Mesothelial cell of epicardium (in vitro differentiated cells): ENCODE results near the gene ZNF292. TPM values are rescaled to one million over a fixed set of nuclear protein-coding genes. Genes with fewer than 3 reads are reported as not detected.

Source experiments
- DNase-seq, 2 experiments: peaks; one replicate each; pipeline ENCODE4 v3.0.0; 2021; ENCODE audit warnings: low spot score in 2 of 2; ENCODE audit not compliant: unreplicated experiment in 2 of 2
- H3K27ac Mint-ChIP-seq: 2 replicates; pipeline ENCODE4 v1.8.0; 2021; ENCODE audit warnings: mixed read lengths
- H3K27me3 Mint-ChIP-seq: 2 replicates; pipeline ENCODE4 v1.8.0; 2021; ENCODE audit warnings: low read depth, mixed read lengths
- H3K36me3 Mint-ChIP-seq: 2 replicates; pipeline ENCODE4 v1.8.0; 2021; ENCODE audit warnings: mixed read lengths
- H3K4me1 Mint-ChIP-seq: 2 replicates; pipeline ENCODE4 v1.8.0; 2021; ENCODE audit warnings: mixed read lengths
- H3K4me3 Mint-ChIP-seq: 2 replicates; pipeline ENCODE4 v1.8.0; 2021; ENCODE audit warnings: mild to moderate bottlenecking, moderate library complexity, mixed read lengths
- H3K9me3 Mint-ChIP-seq: 2 replicates; pipeline ENCODE4 v1.8.0; 2021; ENCODE audit warnings: mixed read lengths
- total RNA-seq: library from RNA; stranded (reverse); gene quantifications from 3 replicates; pipeline ENCODE4 v1.2.1, GENCODE V29; 2021
- TF ChIP-seq, protein P1 (sequence below): fragments of 200-600 bp; sonication (generic); IDR thresholded peaks from one replicate; pipeline ENCODE4 v1.5.0; 2021; ENCODE audit warnings: antibody characterized with exemption; ENCODE audit not compliant: unreplicated experiment

The ZNF292 gene
- total RNA-seq, 1 donor from 2014 or later: 108 TPM

DNA sequence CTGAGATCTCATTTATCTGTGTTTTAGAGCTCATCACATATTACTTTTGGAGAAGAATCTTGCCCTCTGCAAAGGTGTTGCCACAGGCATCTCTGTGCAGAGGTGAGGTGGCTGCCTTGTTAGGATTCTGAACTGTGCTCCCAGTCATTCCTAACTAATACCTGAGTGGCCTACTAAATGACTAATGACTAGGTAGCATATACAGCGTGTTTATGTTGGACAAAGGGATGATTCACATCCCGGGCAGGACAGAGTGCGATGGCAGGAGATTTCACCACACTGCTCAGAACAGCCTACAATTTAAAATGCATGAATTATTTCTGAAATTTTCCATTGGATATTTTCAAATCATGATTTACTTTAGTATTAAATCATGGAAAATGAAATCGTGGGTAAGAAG, 37.3 kb upstream of the ZNF292 start:
- Mint-ChIP-seq H3K4me3 (no peak overlapping the region), H3K9me3 (peaks cover 16% of the 10 kb centered on the region), H3K36me3 (no peaks in the 10 kb centered on the region), H3K4me1 (no peaks in the 10 kb centered on the region), H3K27me3 (no peaks in the 10 kb centered on the region), H3K27ac (no peak overlapping the region)
- TF ChIP-seq, protein P1, sequence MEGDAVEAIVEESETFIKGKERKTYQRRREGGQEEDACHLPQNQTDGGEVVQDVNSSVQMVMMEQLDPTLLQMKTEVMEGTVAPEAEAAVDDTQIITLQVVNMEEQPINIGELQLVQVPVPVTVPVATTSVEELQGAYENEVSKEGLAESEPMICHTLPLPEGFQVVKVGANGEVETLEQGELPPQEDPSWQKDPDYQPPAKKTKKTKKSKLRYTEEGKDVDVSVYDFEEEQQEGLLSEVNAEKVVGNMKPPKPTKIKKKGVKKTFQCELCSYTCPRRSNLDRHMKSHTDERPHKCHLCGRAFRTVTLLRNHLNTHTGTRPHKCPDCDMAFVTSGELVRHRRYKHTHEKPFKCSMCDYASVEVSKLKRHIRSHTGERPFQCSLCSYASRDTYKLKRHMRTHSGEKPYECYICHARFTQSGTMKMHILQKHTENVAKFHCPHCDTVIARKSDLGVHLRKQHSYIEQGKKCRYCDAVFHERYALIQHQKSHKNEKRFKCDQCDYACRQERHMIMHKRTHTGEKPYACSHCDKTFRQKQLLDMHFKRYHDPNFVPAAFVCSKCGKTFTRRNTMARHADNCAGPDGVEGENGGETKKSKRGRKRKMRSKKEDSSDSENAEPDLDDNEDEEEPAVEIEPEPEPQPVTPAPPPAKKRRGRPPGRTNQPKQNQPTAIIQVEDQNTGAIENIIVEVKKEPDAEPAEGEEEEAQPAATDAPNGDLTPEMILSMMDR: no peak
- DNase-seq: no peak

DNA sequence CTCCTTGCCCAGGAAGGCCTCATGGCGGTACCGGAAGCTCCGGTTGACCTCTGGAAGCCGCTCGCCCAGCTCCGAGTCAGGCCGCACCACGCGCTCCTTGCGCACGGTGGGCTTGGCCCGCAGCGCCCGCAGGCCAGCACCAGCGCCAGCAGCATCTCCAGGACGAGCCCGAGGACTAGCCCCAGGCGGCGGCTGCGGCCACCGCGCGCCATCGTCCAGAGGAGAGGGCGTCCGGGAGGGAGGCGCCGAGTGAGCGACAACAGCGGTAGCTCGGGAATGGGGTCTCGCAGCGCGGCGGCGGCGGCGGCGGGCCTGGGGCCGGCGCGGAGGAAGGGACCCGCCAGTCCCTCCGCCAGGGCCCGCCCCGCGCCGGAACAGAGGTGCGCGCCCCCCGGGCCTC, 32.9 kb upstream of the ZNF292 start:
- no peaks in the 10 kb centered on the region for H3K36me3 Mint-ChIP-seq
- DNase-seq: no peak

DNA sequence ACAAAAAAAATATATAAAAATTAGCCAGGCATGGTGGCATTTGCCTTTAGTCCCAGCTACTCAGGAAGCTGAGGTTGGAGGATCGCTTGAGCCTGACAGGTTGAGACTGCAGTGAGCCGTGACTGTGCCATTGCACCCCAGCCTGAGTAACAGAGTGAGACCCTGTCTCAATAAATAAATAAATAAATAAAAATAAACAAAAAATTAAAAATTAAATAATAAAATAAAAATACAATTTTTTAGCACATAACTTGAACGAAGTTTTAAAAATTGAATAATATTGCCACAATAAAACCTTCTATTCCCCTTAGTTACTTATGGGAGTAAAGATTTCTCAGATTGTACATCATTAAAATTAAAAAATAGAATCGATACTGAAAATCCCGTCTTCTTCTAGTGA, 31.3 kb upstream of the ZNF292 start:
- TF ChIP-seq, protein P1: no peak
- no peak overlapping the region for H3K27ac Mint-ChIP-seq
- no peaks in the 10 kb centered on the region for H3K4me1 Mint-ChIP-seq
- no peak overlapping the region for H3K4me3 Mint-ChIP-seq
- peaks cover 1% of the 10 kb centered on the region for H3K27me3 Mint-ChIP-seq
- no peaks in the 10 kb centered on the region for H3K36me3 Mint-ChIP-seq
- H3K9me3 Mint-ChIP-seq: peaks cover 16% of the 10 kb centered on the region
- DNase-seq: no peak

More for the DNA sequence above, 32.9 kb upstream of the ZNF292 start:
- peaks cover 1% of the 10 kb centered on the region for H3K27me3 Mint-ChIP-seq
- TF ChIP-seq, protein P1: no peak
- peaks cover 16% of the 10 kb centered on the region for H3K9me3 Mint-ChIP-seq
- H3K4me3 Mint-ChIP-seq: no peak overlapping the region
- H3K27ac Mint-ChIP-seq: no peak overlapping the region
- H3K4me1 Mint-ChIP-seq: no peaks in the 10 kb centered on the region

DNA sequence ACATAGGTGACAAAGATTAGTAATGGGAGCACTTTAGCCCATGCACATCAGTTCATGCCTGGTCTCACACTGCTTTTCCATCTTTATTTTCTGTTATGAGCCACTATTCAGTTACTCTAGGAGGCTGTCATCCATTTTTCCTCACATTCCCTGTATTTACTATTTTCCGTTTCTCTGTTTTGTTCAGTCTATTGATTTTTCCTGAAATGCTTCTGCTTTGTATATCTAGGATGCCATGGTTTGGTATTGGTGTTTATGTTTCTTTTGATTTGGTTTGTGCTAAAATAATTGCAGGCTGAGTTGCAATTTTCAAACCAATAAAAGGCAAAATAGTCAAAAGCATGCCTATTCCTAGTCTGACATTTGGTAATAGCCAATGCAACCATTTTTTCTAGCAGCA, 28.9 kb upstream of the ZNF292 start:
- no peaks in the 10 kb centered on the region for H3K4me1 Mint-ChIP-seq
- no peak overlapping the region for H3K27ac Mint-ChIP-seq
- peaks cover 12% of the 10 kb centered on the region for H3K9me3 Mint-ChIP-seq
- H3K36me3 Mint-ChIP-seq: no peaks in the 10 kb centered on the region
- H3K4me3 Mint-ChIP-seq: no peak overlapping the region
- H3K27me3 Mint-ChIP-seq: peaks cover 1% of the 10 kb centered on the region
- no peak for DNase-seq
- TF ChIP-seq, protein P1: no peak

DNA sequence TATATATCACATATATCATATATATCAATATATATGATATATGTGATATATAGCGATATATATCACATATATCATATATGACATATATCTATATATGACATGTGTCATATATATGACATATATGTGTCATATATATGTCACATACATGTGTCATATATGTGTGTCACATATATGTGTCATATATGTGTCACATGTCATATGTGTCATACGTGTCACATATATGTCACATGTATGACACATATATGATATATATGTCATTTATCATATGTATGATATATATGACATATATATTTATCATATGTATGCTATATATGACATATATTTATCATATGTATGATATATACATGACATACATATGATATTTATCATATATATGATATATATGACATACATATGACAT, 27.6 kb upstream of the ZNF292 start:
- Mint-ChIP-seq H3K27me3 (peaks cover 1% of the 10 kb centered on the region), H3K4me3 (no peak overlapping the region), H3K4me1 (no peaks in the 10 kb centered on the region), H3K9me3 (peaks cover 3% of the 10 kb centered on the region), H3K27ac (no peak overlapping the region), H3K36me3 (no peaks in the 10 kb centered on the region)
- DNase-seq: no peak
- TF ChIP-seq, protein P1: no peak

DNA sequence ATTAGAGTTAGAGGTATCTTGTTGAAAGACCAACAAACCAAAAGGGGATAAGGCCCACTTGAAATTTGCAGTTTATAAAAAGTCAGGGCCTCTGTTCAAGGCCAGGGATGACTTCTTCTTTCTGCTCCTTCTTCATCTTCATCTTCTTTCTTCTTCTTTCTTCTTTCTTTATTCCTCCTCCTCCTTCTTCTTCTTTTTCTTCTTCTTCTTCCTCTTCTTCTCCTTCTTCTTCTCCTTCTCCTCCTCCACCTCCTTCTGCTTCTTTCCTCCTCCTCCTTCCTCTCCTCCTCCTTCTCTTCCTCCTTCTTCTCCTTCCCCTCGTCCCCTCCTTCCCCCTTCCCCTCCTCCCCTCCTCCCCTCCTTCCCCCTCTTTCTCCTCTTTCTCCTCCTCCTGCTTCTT, 18.4 kb upstream of the ZNF292 start:
- H3K9me3 Mint-ChIP-seq: peaks cover 12% of the 10 kb centered on the region
- TF ChIP-seq, protein P1: no peak
- DNase-seq: no peak
- H3K4me1 Mint-ChIP-seq: no peaks in the 10 kb centered on the region
- H3K4me3 Mint-ChIP-seq: no peak overlapping the region
- H3K27ac Mint-ChIP-seq: no peak overlapping the region
- peaks cover 12% of the 10 kb centered on the region for H3K27me3 Mint-ChIP-seq
- peaks cover 2% of the 10 kb centered on the region for H3K36me3 Mint-ChIP-seq
